HG03135 (cell line): ENCODE results near the gene ATP8A2.

Experiments used
- ATAC-seq: cut with Tn5 transposase; IDR thresholded peaks from one replicate; pipeline ENCODE4 v1.9.1; 2021; ENCODE audit warnings: mild to moderate bottlenecking, moderate library complexity; ENCODE audit not compliant: unreplicated experiment

The ATP8A2 gene

GRCh38 chr13:25844559-25845434 lies 473.0 kb downstream of the ATP8A2 start:
- ATAC-seq = no peak

DNA sequence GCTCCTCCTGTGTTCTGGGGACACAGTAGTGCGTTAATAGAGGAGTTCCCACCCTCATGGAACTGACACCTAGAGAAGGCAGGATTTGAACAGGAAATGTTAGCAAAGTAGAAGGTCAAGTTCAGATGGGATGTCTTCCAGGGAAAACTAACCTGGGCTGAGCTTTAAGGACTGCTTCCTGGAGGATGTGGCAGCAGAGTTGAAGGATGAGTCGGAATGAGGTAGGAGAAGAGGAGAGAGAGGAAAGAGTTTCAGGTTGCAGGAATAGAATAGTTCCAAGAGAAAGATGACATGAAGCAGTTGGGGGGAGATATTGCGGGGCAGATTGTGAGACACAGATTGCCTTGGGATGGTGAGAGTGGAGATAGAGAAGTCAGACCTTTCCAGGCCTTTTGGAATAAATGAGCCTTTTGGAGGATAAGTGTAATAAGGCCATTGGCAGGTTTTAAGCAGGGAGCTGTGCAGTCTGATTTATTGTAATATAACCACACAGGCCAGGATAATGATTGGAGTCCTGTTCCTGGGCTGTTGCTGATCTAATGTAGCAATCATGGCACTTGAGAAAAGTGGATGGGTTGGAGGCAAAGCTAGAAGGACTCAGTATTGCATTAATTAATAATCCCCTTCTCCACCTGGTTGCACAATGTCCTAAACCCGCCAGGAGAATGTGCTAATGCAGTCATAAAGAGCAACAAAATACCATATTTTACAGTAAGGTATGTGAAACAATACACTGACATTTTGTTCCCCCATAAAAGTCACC lies 474.6 kb downstream of the ATP8A2 start:
- no peak for ATAC-seq

GRCh38 chr13:25847145-25847544 lies 475.4 kb downstream of the ATP8A2 start:
- peak; percentile 87 for ATAC-seq

- ATAC-seq = no peak
Measured at GRCh38 chr13:25847635-25848626, 476.2 kb downstream of the ATP8A2 start.

DNA sequence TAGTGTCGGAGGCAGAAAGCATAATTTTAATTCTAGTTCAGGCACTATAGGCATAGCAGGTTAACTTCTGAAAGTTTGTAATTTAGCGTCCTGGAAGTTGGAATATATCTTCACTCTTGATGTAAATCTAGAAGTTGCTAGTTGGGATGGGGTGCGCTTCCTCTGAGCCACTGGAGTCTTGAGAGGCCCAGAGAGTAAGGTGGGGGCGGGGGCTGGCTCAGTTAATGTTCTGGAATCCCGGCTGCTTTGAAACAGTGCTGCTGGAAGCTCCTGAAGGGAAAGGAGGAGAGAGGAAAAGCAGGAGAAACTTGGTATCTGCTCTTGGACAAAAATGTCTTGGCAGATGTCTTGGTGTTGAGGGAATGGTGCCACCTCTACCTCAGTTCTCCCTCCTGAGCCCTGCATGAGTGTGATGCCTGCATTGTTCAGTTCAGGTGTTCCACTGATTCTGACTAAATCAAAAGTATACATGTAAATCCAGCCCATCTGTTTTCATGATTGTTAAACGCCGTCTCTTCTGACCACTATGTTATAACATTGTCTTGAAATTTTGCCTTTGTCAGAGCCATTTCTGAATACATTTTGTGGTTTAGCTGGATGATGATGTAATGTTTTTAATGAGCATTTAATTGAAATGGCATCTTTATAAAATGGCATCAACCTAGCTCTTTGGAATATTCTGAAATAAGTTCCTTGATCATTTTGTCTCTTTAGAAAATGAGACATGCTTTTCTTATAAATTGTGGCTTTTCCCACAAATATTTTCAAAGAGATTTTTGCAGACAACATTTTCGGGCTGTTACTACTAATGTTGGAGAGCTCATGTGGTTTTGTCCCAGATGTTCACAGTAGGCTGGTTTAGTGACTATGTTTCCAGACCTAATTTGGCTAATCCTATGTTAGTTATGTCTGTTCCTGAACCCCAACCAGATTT lies 477.3 kb downstream of the ATP8A2 start:
- ATAC-seq = no peak

- no peak for ATAC-seq
Measured at GRCh38 chr13:25857830-25858229, 486.1 kb downstream of the ATP8A2 start.

- ATAC-seq = no peak
Measured at GRCh38 chr13:25859528-25859927, 487.8 kb downstream of the ATP8A2 start.

DNA sequence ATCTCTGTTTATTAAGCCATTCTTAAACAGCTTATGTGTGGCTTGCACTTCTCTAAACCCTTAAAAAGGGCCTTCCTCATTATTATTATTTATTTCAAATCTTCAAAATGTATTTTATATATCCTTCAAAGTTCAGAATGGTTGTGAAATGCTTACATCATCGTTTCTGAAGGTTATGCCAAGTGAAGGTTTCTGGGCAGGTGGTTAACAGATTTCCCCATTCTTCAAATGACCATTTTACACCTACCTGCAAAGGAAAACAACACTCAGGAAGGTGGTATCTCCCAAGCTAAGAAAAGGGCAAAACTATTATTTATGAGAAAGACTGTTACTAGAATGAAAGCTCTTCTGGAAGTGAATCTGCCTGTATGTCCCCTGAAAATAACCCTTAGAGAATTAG lies 488.5 kb downstream of the ATP8A2 start:
- no peak for ATAC-seq

DNA sequence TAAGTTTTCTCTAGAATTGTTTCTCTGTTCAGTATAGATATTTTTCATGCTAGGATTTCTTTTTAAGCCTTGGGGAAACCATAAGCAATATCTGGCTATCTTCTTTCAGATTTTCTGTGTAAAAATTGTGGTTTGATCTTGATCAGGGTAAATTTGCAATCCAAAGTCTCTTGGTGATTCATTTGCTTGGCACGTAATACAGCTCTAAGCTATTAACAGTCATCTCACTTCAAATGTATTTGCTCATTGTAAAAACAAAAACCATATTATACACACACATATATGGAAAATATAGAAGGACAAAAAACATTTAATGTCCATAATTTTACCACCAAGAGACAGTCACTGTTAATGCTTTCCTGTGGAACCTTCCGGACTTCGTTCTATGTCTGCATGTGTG lies 489.1 kb downstream of the ATP8A2 start:
- no peak for ATAC-seq

DNA sequence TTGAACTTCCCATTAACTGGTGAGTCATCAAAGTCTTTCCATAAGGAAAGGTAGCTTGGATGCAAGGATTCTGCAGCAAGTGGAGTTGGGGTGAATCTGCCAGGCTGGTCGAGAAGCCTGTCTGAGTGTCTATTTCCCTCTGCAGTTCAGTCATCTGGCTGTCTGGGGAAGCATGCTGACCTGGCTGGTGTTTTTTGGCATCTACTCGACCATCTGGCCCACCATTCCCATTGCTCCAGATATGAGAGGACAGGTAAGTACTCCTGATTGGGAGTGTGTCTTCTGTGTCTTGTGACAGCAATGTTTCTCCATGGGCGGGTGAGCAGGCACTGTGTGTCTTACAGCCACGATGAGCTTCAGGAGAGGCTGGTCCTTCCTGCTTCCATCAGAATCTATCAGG lies 490.4 kb downstream of the ATP8A2 start:
- ATAC-seq = no peak

GRCh38 chr13:25864116-25864515 lies 492.3 kb downstream of the ATP8A2 start:
- no peak for ATAC-seq

GRCh38 chr13:25864936-25865335 lies 493.2 kb downstream of the ATP8A2 start:
- ATAC-seq = no peak

DNA sequence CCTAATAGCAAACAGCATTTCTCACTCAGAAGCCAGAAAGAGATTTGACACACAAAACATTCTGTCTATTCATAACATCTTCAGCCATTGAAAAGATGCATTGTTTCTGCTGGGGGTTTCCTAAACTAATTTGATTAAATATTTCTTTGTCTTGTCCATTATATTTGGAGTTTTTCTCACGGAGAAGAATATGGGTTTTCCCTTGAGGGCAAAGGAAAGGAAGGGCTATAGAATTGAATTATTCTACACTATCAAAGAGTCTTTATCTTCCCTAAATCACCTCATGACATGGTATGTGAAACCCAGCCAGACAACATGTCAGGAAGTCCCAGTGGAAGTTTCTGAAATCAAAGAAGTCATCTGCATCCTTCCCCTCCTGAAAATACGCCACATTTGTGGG lies 493.6 kb downstream of the ATP8A2 start:
- ATAC-seq = no peak

GRCh38 chr13:25867038-25867437 lies 495.3 kb downstream of the ATP8A2 start:
- ATAC-seq = no peak

DNA sequence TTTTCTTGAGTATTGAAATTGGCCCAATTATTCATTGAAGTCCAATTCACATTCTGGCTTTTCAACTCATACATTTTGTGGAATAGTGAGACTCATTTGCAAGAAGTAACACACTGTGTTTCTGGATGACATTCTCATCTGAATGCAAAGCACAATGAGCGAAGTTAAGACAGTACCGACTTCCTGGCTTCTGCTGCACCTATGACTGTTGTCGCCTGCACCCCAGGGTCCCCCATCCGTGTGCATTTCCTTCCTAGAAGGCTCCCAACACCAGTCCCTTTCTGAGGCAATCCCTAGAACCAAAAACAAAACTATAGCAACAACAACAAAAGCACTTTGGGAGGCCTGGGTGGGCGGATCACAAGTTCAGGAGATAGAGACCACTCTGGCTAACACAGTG lies 496.7 kb downstream of the ATP8A2 start:
- ATAC-seq = no peak

DNA sequence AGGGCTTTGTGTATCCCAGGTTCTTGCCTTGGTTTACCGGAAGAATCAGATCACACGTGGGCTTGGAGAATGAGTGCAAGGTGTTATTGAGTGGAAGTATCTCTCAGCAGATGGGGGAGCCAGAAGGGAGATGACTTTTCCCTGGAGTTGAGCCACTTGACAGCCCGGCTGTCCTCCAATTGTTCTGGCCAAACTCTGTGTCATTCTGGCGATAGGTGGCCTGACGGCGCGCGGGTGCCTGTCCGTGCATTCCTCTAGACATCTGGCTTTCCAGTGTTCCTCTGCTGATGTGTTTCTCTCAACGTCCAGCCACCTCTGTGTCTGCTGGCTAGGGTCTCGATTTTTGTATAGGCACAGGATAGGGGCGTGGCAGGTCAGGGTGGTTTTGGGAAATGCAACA lies 498.2 kb downstream of the ATP8A2 start:
- no peak for ATAC-seq

- no peak for ATAC-seq
Measured at GRCh38 chr13:25871389-25872125, 499.8 kb downstream of the ATP8A2 start.

- ATAC-seq = no peak
Measured at GRCh38 chr13:25872481-25873241, 500.9 kb downstream of the ATP8A2 start.

- no peak for ATAC-seq
Measured at GRCh38 chr13:25873242-25873612, 501.5 kb downstream of the ATP8A2 start.
